Keratinocyte (primary cell): Measurements from ENCODE around the gene NLK. TPM values are rescaled to one million over a fixed set of nuclear protein-coding genes. Genes with fewer than 3 reads are reported as not detected.

ENCODE experiments used
- DNase-seq: peaks from one replicate; pipeline ENCODE4 v3.0.0-alpha.2; 2011; ENCODE audit warnings: low read depth, missing footprints, low spot score
- FAIRE-seq: peaks from 2 replicates; lab custom pipeline; 2011; peaks lifted over from hg19 to GRCh38; lab: Jason Lieb, UNC
- H2AFZ ChIP-seq: 2 replicates; pipeline ENCODE4 v1.6.0; 2012; ENCODE audit warnings: low read length, control low read depth, inconsistent platforms; ENCODE audit not compliant: control insufficient read depth
- H3K27ac ChIP-seq: 2 replicates; pipeline ENCODE4 v1.5.1; 2011; ENCODE audit warnings: low read length; ENCODE audit not compliant: control insufficient read depth, insufficient read depth
- H3K27me3 ChIP-seq: 3 replicates; pipeline ENCODE4 v1.6.0; 2011; ENCODE audit warnings: low read length; ENCODE audit not compliant: control insufficient read depth, insufficient read depth; ENCODE audit errors: extremely low read depth
- H3K36me3 ChIP-seq, 2 experiments: 2 replicates in 1 of 2; 3 replicates in 1 of 2; pipeline ENCODE4 v1.5.1; 2011; ENCODE audit warnings: low read length in 2 of 2, mild to moderate bottlenecking in 1 of 2; ENCODE audit not compliant: control insufficient read depth in 2 of 2, insufficient read depth in 2 of 2; ENCODE audit errors: extremely low read depth in 1 of 2
- H3K4me1 ChIP-seq: 3 replicates; pipeline ENCODE4 v1.5.1; 2011; ENCODE audit warnings: low read length; ENCODE audit not compliant: control insufficient read depth, insufficient read depth; ENCODE audit errors: extremely low read depth
- H3K4me2 ChIP-seq: 3 replicates; pipeline ENCODE4 v1.6.0; 2011; ENCODE audit warnings: low read depth, low read length; ENCODE audit not compliant: control insufficient read depth, insufficient read depth; ENCODE audit errors: extremely low read depth
- H3K4me3 ChIP-seq, 3 experiments: fragments of 200-600 bp in 1 of 3; sonication (generic) in 1 of 3; 2 replicates in 2 of 3; 3 replicates in 1 of 3; pipeline ENCODE4 v1.5.1; 2011 to 2016; ENCODE audit warnings: low read length in 3 of 3, mild to moderate bottlenecking in 3 of 3, control low read depth in 2 of 3, inconsistent platforms in 1 of 3, low read depth in 1 of 3, mixed read lengths in 1 of 3, mixed run types in 1 of 3, moderate library complexity in 1 of 3; ENCODE audit not compliant: control insufficient read depth in 2 of 3, insufficient read depth in 2 of 3; ENCODE audit errors: extremely low read depth in 1 of 3
- H3K79me2 ChIP-seq: 2 replicates; pipeline ENCODE4 v1.6.0; 2012; ENCODE audit warnings: low read length; ENCODE audit not compliant: control insufficient read depth, insufficient read depth
- H3K9ac ChIP-seq: 3 replicates; pipeline ENCODE4 v1.6.0; 2011; ENCODE audit warnings: low read length; ENCODE audit not compliant: control insufficient read depth, insufficient read depth; ENCODE audit errors: extremely low read depth
- H3K9me1 ChIP-seq: 3 replicates; pipeline ENCODE4 v1.6.0; 2011; ENCODE audit warnings: low read length; ENCODE audit not compliant: control insufficient read depth, insufficient read depth; ENCODE audit errors: extremely low read depth
- H3K9me3 ChIP-seq: 2 replicates; pipeline ENCODE4 v1.5.1; 2012; ENCODE audit warnings: low read depth, low read length; ENCODE audit not compliant: control insufficient read depth
- H4K20me1 ChIP-seq: 3 replicates; pipeline ENCODE4 v1.6.0; 2011; ENCODE audit warnings: low read length; ENCODE audit not compliant: control insufficient read depth, insufficient read depth; ENCODE audit errors: extremely low read depth
- CTCF ChIP-seq, 3 experiments: IDR thresholded peaks in 1 of 3; conservative IDR thresholded peaks in 1 of 3; optimal IDR thresholded peaks in 1 of 3; 2 replicates in 2 of 3; 3 replicates in 1 of 3; pipeline versions ENCODE3 to v1.5.1; 2011; ENCODE audit warnings: low read length in 3 of 3, mild to moderate bottlenecking in 3 of 3, moderate library complexity in 2 of 3, control low read depth in 1 of 3, inconsistent platforms in 1 of 3; ENCODE audit not compliant: insufficient read depth in 2 of 3; ENCODE audit errors: extremely low read depth in 1 of 3
- EZH2 ChIP-seq: IDR thresholded peaks from one replicate; pipeline ENCODE4 v1.6.1; 2012; ENCODE audit warnings: inconsistent platforms, mild to moderate bottlenecking, low read length, moderate library complexity
- dilution Hi-C: fragments of 300-500 bp; cut with MboI; formaldehyde crosslinking; loops from one replicate; pipeline ENCODE4 v1.7.0; 2020; ENCODE audit warnings: low sequenced_read_pairs; ENCODE audit not compliant: extremely low pct_ligation_motif_present
- polyA plus RNA-seq, 5 experiments: library from polyadenylated mRNA; depleted of rRNA in 3 of 5; stranded (reverse) in 3 of 5; stranded (forward) in 1 of 5; unstranded in 1 of 5; fragments of >200 nt; gene quantifications; 1 replicate in 1 of 5; 2 replicates in 3 of 5; 3 replicates in 1 of 5; pipeline versions ENCODE4 v1.2.1 to v1.2.3, GENCODE V29; 2011 to 2012; ENCODE audit warnings: missing spikeins in 2 of 5, low read depth in 1 of 5, low replicate concordance in 1 of 5

Gene NLK
- polyA plus RNA-seq, 1 donor (not counting 4 experiments of a cell fraction or from before 2014, with no cell fraction given): 20.9 TPM

DNA sequence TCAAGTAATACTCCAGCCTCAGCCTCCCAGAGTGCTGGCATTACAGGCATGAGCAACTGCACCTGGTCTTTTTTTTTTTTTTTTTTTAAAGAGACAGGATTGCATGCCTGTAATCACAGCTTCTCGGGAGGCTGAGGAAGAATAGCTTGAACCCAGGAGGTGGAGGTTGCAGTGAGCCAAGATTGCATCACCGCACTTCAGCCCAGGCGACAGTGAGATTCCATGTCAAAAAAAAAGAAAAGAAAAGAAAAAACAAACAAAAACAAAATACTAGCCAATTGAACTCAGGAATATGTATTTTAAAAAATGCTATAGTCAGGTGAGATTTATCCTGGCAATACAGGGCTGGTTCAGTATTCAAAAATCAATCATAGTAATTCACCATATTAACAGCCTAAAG, 158.8 kb downstream of the NLK start:
- Histone ChIP-seq H4K20me1 (no peaks in the 10 kb centered on the region), H3K4me2 (no peak overlapping the region), H3K9me1 (no peaks in the 10 kb centered on the region), H2AFZ (no peak overlapping the region), H3K27me3 (no peaks in the 10 kb centered on the region), H3K4me3 (no peak overlapping the region), H3K9ac (no peak overlapping the region), H3K4me1 (peaks cover 8% of the 10 kb centered on the region), H3K36me3 (peaks cover 0 to 5% of the 10 kb centered on the region in 2 experiments), H3K27ac (no peak overlapping the region), H3K79me2 (no peaks in the 10 kb centered on the region), H3K9me3 (no peaks in the 10 kb centered on the region)
- TF ChIP-seq CTCF (optimal IDR thresholded peaks at IDR 0.05 in 1 of 3, IDR thresholded peaks at IDR 0.05 in 1 of 3, conservative IDR thresholded peaks at IDR 0.05 in 1 of 3; ENCODE audit: extremely low read depth in 1 of 3, insufficient read depth in 2 of 3, low read length in 3 of 3) (no peak), EZH2 (no peak)
- FAIRE-seq: no peak
- dilution Hi-C loops: no loop called here
- DNase-seq: no peak

- no peaks in the 10 kb centered on the region for H3K27me3 ChIP-seq
- no peaks in the 10 kb centered on the region for H3K79me2 ChIP-seq
- DNase-seq: no peak
- no peaks in the 10 kb centered on the region for H3K9me3 ChIP-seq
- H3K4me1 ChIP-seq: peaks cover 8% of the 10 kb centered on the region
- no peaks in the 10 kb centered on the region for H4K20me1 ChIP-seq
- no peak overlapping the region for H2AFZ ChIP-seq
- no peak for TF ChIP-seq CTCF (optimal IDR thresholded peaks at IDR 0.05 in 1 of 3, IDR thresholded peaks at IDR 0.05 in 1 of 3, conservative IDR thresholded peaks at IDR 0.05 in 1 of 3; ENCODE audit: extremely low read depth in 1 of 3, insufficient read depth in 2 of 3, low read length in 3 of 3)
- no peak for TF ChIP-seq EZH2
- no peak overlapping the region for H3K4me2 ChIP-seq
- no peak overlapping the region for H3K9ac ChIP-seq
- H3K4me3 ChIP-seq: no peak overlapping the region
- no peaks in the 10 kb centered on the region for H3K36me3 ChIP-seq
- FAIRE-seq: no peak
- dilution Hi-C loops: no loop called here
- no peaks in the 10 kb centered on the region for H3K9me1 ChIP-seq
- H3K27ac ChIP-seq: no peak overlapping the region
Measured at GRCh38 chr17:28204244-28204643, 161.8 kb downstream of the NLK start.
